ENCODE data around the gene UROD. TPM values are rescaled to one million over a fixed set of nuclear protein-coding genes. Genes with fewer than 3 reads are reported as not detected.

The UROD gene
- total RNA-seq, 1 donor from 2014 or later, result 96.1 TPM

DNA sequence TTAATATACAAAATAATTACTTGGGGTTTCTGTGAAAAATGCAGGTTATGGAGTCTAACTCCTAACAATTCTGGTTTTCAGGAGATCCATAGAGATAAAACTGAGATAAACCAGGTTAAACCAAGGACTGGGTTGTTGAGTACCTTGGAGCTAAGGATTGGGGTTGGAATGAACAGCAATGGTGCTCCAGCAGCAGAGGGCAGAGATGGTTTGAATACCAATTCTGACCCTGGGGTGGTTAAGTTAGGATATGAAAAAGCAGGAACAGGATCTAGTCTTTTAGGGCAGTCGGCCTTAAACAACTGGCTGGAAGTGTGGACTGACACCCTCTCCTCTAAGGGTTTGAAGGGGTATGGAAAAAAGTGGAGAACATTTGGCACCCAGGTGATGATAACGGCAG, 53.0 kb downstream of the UROD start:
- FAIRE-seq, result no peak
- no peaks in the 10 kb centered on the region for H3K36me3 ChIP-seq (ENCODE audit: insufficient read depth, low read length)
- no peak for DNase-seq (ENCODE audit: low read depth)
- Mint-ChIP-seq H3K27ac (ENCODE audit: unreplicated experiment) (no peak overlapping the region), H3K36me3 (ENCODE audit: low read depth, unreplicated experiment) (no peaks in the 10 kb centered on the region), H3K27me3 (ENCODE audit: low read depth, unreplicated experiment) (no peaks in the 10 kb centered on the region), H3K9me3 (ENCODE audit: unreplicated experiment) (no peaks in the 10 kb centered on the region), H3K4me1 (ENCODE audit: low read depth, unreplicated experiment) (no peaks in the 10 kb centered on the region), H3K4me3 (ENCODE audit: unreplicated experiment) (no peak overlapping the region)
- H3K79me2 ChIP-seq (ENCODE audit: insufficient read depth, low read length), result no peaks in the 10 kb centered on the region
- no peak overlapping the region for H3K4me3 ChIP-seq (ENCODE audit: insufficient read depth, low read depth, low read length)
- no peak overlapping the region for H3K9ac ChIP-seq (ENCODE audit: low read length)
- no peak overlapping the region for H3K4me2 ChIP-seq (ENCODE audit: low read length)
- no peaks in the 10 kb centered on the region for H3K4me1 ChIP-seq (ENCODE audit: insufficient read depth, low read length)
- TF ChIP-seq, protein P1, sequence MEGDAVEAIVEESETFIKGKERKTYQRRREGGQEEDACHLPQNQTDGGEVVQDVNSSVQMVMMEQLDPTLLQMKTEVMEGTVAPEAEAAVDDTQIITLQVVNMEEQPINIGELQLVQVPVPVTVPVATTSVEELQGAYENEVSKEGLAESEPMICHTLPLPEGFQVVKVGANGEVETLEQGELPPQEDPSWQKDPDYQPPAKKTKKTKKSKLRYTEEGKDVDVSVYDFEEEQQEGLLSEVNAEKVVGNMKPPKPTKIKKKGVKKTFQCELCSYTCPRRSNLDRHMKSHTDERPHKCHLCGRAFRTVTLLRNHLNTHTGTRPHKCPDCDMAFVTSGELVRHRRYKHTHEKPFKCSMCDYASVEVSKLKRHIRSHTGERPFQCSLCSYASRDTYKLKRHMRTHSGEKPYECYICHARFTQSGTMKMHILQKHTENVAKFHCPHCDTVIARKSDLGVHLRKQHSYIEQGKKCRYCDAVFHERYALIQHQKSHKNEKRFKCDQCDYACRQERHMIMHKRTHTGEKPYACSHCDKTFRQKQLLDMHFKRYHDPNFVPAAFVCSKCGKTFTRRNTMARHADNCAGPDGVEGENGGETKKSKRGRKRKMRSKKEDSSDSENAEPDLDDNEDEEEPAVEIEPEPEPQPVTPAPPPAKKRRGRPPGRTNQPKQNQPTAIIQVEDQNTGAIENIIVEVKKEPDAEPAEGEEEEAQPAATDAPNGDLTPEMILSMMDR (IDR thresholded peaks at IDR 0.05; ENCODE audit: insufficient read depth, low read depth, low read length), result no peak
- TF ChIP-seq EZH2 (IDR thresholded peaks at IDR 0.05; ENCODE audit: insufficient read depth, low read length), result no peak
- no peaks in the 10 kb centered on the region for H3K9me3 ChIP-seq (ENCODE audit: insufficient read depth, low read depth, low read length)
- H3K27me3 ChIP-seq (ENCODE audit: insufficient read depth, low read length), result no peaks in the 10 kb centered on the region
- no peaks in the 10 kb centered on the region for H4K20me1 ChIP-seq (ENCODE audit: insufficient read depth, low read length)
- H2AFZ ChIP-seq (ENCODE audit: low read depth, low read length), result no peak overlapping the region
- no peak overlapping the region for H3K27ac ChIP-seq (ENCODE audit: low read depth, low read length)

Other genes starting within 250 kb of the UROD start
- 1,108 and 1,187 TPM in 2 replicates for gene RPS8, start 236.7 kb upstream of the UROD start, total RNA-seq
- 0.26 TPM in 1 of 2 replicates, not detected in the other for gene BEST4, start 224.1 kb upstream of the UROD start, total RNA-seq
- gene PLK3, start 211.9 kb upstream of the UROD start, total RNA-seq, result 62.0 and 66.4 TPM in 2 replicates
- 0.50 and 0.53 TPM in 2 replicates for gene DYNLT4, start 204.9 kb upstream of the UROD start, total RNA-seq
- 30.3 and 30.6 TPM in 2 replicates for gene BTBD19, start 203.7 kb upstream of the UROD start, total RNA-seq
- 0.65 and 0.89 TPM in 2 replicates for gene PTCH2, start 169.0 kb upstream of the UROD start, total RNA-seq
- gene EIF2B3, start 25.7 kb upstream of the UROD start, total RNA-seq, result 28.1 and 28.2 TPM in 2 replicates
- 33.2 and 33.9 TPM in 2 replicates for gene HECTD3, start 930 bp upstream of the UROD start, total RNA-seq
- gene ZSWIM5, start 194.4 kb downstream of the UROD start, total RNA-seq, result 0.79 and 1.1 TPM in 2 replicates